KMS-11 (cell line): ENCODE results near the gene RNF220.

Experiments used
- H2AFZ ChIP-seq: fragments of 200-600 bp; sonication (generic); 2 replicates; pipeline ENCODE4 v1.6.1; 2016; ENCODE audit warnings: antibody characterized with exemption, mixed run types, low read depth
- H3K27ac ChIP-seq: fragments of 200-600 bp; sonication (generic); 2 replicates; pipeline ENCODE4 v1.6.1; 2016; ENCODE audit warnings: mild to moderate bottlenecking, mixed run types
- H3K27me3 ChIP-seq: fragments of 200-600 bp; sonication (generic); 2 replicates; pipeline ENCODE4 v1.6.1; 2017; ENCODE audit warnings: mild to moderate bottlenecking, low read depth, mixed run types, moderate library complexity; ENCODE audit not compliant: insufficient read depth
- H3K36me3 ChIP-seq: fragments of 200-600 bp; sonication (generic); 2 replicates; pipeline ENCODE4 v1.6.1; 2017; ENCODE audit warnings: mild to moderate bottlenecking, mixed run types; ENCODE audit not compliant: insufficient read depth
- H3K4me1 ChIP-seq: fragments of 200-600 bp; sonication (generic); 2 replicates; pipeline ENCODE4 v1.6.1; 2016; ENCODE audit warnings: mild to moderate bottlenecking, low read depth, mixed run types; ENCODE audit not compliant: poor library complexity, severe bottlenecking
- H3K4me2 ChIP-seq: fragments of 200-600 bp; sonication (generic); 2 replicates; pipeline ENCODE4 v1.7.0; 2016; ENCODE audit warnings: mild to moderate bottlenecking, mixed run types
- H3K4me3 ChIP-seq: fragments of 200-600 bp; sonication (generic); IDR thresholded peaks from 2 replicates; pipeline ENCODE4 v1.6.1; 2017; ENCODE audit warnings: low read depth, low read length, mixed read lengths; ENCODE audit not compliant: insufficient read depth
- H3K79me2 ChIP-seq: fragments of 200-600 bp; sonication (generic); 2 replicates; pipeline ENCODE4 v1.6.1; 2016; ENCODE audit warnings: low read depth, mixed run types; ENCODE audit not compliant: insufficient read depth
- H3K9ac ChIP-seq: fragments of 200-600 bp; sonication (generic); 2 replicates; pipeline ENCODE4 v1.6.1; 2016; ENCODE audit warnings: mild to moderate bottlenecking, mixed run types
- H4K20me1 ChIP-seq: fragments of 200-600 bp; sonication (generic); 2 replicates; pipeline ENCODE4 v1.6.1; 2016; ENCODE audit warnings: mild to moderate bottlenecking, mixed run types; ENCODE audit not compliant: insufficient read depth
- CTCF ChIP-seq: fragments of 200-600 bp; sonication (generic); conservative IDR thresholded peaks from 2 replicates; pipeline ENCODE4 v1.6.1; 2017; ENCODE audit warnings: low read depth, mild to moderate bottlenecking, antibody characterized with exemption, low read length, moderate library complexity, mixed read lengths

The RNF220 gene

DNA sequence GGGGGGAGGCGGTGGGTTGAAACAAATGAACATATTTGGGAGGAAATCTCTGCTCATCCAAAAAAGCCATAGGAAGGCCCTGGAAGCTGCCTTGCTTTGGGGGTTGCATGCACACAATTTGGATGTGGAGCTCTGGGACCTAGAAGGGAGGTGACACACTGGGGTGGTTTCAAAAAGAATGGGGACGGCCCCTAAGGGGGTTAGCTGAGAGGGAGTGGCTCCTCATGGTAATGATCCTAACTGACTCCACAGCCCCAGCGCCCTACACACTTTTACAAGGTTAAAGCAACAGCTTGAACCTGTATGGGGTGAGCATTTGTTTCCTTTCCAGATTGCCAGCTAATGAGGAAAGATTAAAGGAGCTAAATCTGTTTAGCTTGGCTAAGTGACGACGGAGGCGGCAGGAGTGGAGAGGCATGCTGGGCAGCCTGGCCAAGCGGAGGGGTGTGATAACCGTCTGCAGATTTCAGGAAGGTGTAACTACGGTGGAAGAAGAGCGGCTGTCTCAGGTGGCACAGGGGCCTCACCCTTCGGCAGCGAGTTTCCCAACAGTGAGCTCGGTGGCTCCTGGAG, 107.3 kb downstream of the RNF220 start:
- Histone ChIP-seq H3K4me1 (no peaks in the 10 kb centered on the region), H3K4me2 (no peak overlapping the region), H3K9ac (no peak overlapping the region), H2AFZ (no peak overlapping the region), H3K4me3 (no peak overlapping the region), H4K20me1 (no peaks in the 10 kb centered on the region), H3K27me3 (no peaks in the 10 kb centered on the region), H3K79me2 (no peaks in the 10 kb centered on the region), H3K36me3 (no peaks in the 10 kb centered on the region), H3K27ac (no peak overlapping the region)
- TF ChIP-seq CTCF = no peak

GRCh38 chr1:44513111-44513510, 108.1 kb downstream of the RNF220 start:
- H3K79me2 ChIP-seq = no peaks in the 10 kb centered on the region
- no peaks in the 10 kb centered on the region for H3K27me3 ChIP-seq
- no peak overlapping the region for H3K4me3 ChIP-seq
- TF ChIP-seq CTCF = no peak
- H3K4me1 ChIP-seq = no peaks in the 10 kb centered on the region
- no peaks in the 10 kb centered on the region for H3K36me3 ChIP-seq
- H3K9ac ChIP-seq = no peak overlapping the region
- H2AFZ ChIP-seq = no peak overlapping the region
- no peak overlapping the region for H3K27ac ChIP-seq
- no peaks in the 10 kb centered on the region for H4K20me1 ChIP-seq
- no peak overlapping the region for H3K4me2 ChIP-seq

- Histone ChIP-seq H2AFZ (no peak overlapping the region), H3K27me3 (no peaks in the 10 kb centered on the region), H3K4me3 (no peak overlapping the region), H3K4me1 (no peaks in the 10 kb centered on the region), H3K79me2 (no peaks in the 10 kb centered on the region), H3K27ac (no peak overlapping the region), H4K20me1 (no peaks in the 10 kb centered on the region), H3K9ac (no peak overlapping the region), H3K36me3 (no peaks in the 10 kb centered on the region), H3K4me2 (no peak overlapping the region)
- TF ChIP-seq CTCF = no peak
These were observed 109.6 kb downstream of the RNF220 start for GRCh38 chr1:44514673-44515072.

- no peak for TF ChIP-seq CTCF
- H3K27me3 ChIP-seq = no peaks in the 10 kb centered on the region
These were observed 110.4 kb downstream of the RNF220 start for GRCh38 chr1:44515416-44515815.

More at GRCh38 chr1:44515416-44515815, 110.4 kb downstream of the RNF220 start:
- no peak overlapping the region for H3K4me2 ChIP-seq
- H3K4me3 ChIP-seq = no peak overlapping the region
- no peaks in the 10 kb centered on the region for H3K36me3 ChIP-seq
- H2AFZ ChIP-seq = no peak overlapping the region
- no peak overlapping the region for H3K9ac ChIP-seq
- no peaks in the 10 kb centered on the region for H4K20me1 ChIP-seq
- H3K79me2 ChIP-seq = no peaks in the 10 kb centered on the region
- no peak overlapping the region for H3K27ac ChIP-seq
- no peaks in the 10 kb centered on the region for H3K4me1 ChIP-seq
